Duodenal mucosa (tissue), 2 donors: ENCODE data around the gene EFNB3.

Experiments
- H3K27ac ChIP-seq: one replicate; pipeline ENCODE4 v1.7.0; 2013; ENCODE audit warnings: low read depth, low read length
- H3K27me3 ChIP-seq, 2 donors: one replicate each; pipeline ENCODE4 v1.7.0; 2013; ENCODE audit warnings: low read length in 2 of 2, control low read depth in 1 of 2; ENCODE audit not compliant: insufficient read depth in 2 of 2, control insufficient read depth in 1 of 2
- H3K36me3 ChIP-seq, 2 donors: one replicate each; pipeline ENCODE4 v1.7.0; 2013; ENCODE audit warnings: low read length in 2 of 2, control low read depth in 1 of 2; ENCODE audit not compliant: insufficient read depth in 2 of 2, control insufficient read depth in 1 of 2
- H3K4me1 ChIP-seq, 2 donors: one replicate each; pipeline ENCODE4 v1.7.0; 2013; ENCODE audit warnings: low read length in 2 of 2, control low read depth in 1 of 2; ENCODE audit not compliant: insufficient read depth in 2 of 2, control insufficient read depth in 1 of 2
- H3K4me3 ChIP-seq, 2 donors: one replicate each; pipeline ENCODE4 v1.7.0; 2013; ENCODE audit warnings: low read length in 2 of 2, low read depth in 1 of 2
- H3K9ac ChIP-seq, 2 donors: one replicate each; pipeline ENCODE4 v1.7.0; 2013; ENCODE audit warnings: low read length in 2 of 2, low read depth in 1 of 2
- H3K9me3 ChIP-seq, 2 donors: one replicate each; pipeline ENCODE4 v1.7.0; 2013; ENCODE audit warnings: low read length in 2 of 2, control low read depth in 1 of 2; ENCODE audit not compliant: control insufficient read depth in 1 of 2

The EFNB3 gene, protein sequence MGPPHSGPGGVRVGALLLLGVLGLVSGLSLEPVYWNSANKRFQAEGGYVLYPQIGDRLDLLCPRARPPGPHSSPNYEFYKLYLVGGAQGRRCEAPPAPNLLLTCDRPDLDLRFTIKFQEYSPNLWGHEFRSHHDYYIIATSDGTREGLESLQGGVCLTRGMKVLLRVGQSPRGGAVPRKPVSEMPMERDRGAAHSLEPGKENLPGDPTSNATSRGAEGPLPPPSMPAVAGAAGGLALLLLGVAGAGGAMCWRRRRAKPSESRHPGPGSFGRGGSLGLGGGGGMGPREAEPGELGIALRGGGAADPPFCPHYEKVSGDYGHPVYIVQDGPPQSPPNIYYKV

DNA sequence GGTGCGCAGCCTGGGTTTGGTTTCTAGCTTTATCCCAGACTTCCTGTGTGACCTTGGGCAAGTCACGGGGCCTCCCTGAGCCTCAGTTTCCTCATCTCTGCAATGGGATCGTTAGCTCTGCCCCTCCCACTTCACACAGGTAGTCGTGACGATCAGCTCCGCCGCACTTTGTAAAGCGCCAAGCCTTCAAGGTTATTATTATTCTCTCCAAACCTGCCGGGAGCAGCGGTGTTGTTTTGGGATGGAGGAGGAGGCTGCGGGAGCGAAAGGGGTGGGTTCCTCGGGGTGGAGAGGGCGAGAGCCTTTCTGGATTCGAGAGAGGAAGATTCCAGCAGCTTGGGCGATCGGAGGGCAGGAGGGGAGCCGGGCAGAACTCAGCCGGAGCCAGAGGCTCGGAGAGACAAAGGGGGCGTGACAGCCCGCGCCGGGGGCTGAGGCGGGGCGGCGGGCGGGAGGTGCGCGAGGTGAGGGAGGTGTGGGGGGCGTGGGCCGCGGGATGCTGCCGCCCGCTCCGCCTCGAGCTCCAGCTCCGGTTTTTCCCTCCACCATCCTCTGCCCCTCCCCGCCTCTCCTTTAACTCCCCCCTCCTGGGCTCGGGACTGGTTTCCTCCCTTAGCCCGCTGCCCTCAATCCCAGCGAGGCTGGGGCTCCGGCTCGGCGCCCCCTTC lies at the start of gene EFNB3:
Gene EFNB3 (plus strand): TSS at position 602 of the 668 bp plus-strand sequence. CDS start 397 bp downstream, outside the sequence.
- Histone ChIP-seq H3K36me3 (peaks cover 3 to 15% of the 10 kb centered on the region in 2 donors), H3K27me3 (peaks cover 30 to 39% of the 10 kb centered on the region in 2 donors), H3K27ac (no peak within 1 kb of the TSS), H3K9me3 (no peaks in the 10 kb centered on the region), H3K9ac (no peak within 1 kb of the TSS), H3K4me3 (peak within 1 kb of the TSS; percentile 22 to 36), H3K4me1 (peaks cover 6% of the 10 kb centered on the region in 2 donors)

DNA sequence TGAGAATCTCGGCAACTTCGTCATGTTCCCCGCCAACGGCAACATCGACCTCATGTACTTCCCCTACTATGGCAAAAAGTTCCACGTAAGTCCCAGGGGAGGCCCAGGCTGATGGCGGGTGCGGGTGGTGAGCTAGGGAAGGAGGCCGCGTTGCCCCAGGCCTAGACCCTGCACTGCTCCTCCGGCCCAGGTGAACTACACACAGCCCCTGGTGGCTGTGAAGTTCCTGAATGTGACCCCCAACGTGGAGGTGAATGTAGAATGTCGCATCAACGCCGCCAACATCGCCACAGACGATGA lies 49.5 kb upstream of the EFNB3 start:
- peaks cover 5 to 6% of the 10 kb centered on the region in 2 donors for H3K4me1 ChIP-seq
- no peak overlapping the region for H3K4me3 ChIP-seq
- no peaks in the 10 kb centered on the region for H3K36me3 ChIP-seq
- peaks cover 29 to 34% of the 10 kb centered on the region in 2 donors for H3K27me3 ChIP-seq
- H3K9me3 ChIP-seq, result no peaks in the 10 kb centered on the region
- H3K27ac ChIP-seq, result no peak overlapping the region
- no peak overlapping the region for H3K9ac ChIP-seq

DNA sequence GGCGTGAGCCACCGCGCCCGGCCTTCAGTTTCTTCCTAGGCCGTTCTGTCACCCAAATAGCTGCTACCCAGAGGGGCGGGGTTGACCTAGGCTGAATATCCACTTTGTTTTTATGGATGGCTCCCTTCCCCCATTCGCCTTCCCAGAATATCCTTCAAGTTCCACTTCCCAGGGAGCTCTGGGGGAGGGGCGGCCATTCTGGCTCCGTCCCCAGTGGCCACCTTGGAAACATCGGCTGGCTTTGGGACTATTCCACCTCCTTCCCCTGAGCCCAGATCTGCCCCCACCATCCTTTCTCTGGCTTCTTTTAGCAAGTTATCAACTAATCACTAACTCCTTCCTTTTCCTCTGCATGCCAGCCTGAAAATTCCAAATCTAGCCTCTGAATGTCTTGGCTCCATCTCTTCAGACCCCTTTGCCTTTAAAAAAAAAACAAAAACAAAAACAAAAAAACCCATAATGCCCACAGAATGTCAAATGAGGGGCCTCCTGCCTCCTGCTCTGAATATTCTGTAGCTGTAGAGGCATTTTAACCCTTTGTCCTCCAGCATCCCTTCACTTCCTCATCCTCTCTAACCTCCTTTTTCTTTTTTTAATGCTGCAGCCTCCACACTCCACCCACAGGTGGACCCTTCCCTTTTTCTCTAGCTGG lies 47.9 kb upstream of the EFNB3 start:
- Histone ChIP-seq H3K27ac (no peak overlapping the region), H3K4me3 (no peak overlapping the region)

DNA sequence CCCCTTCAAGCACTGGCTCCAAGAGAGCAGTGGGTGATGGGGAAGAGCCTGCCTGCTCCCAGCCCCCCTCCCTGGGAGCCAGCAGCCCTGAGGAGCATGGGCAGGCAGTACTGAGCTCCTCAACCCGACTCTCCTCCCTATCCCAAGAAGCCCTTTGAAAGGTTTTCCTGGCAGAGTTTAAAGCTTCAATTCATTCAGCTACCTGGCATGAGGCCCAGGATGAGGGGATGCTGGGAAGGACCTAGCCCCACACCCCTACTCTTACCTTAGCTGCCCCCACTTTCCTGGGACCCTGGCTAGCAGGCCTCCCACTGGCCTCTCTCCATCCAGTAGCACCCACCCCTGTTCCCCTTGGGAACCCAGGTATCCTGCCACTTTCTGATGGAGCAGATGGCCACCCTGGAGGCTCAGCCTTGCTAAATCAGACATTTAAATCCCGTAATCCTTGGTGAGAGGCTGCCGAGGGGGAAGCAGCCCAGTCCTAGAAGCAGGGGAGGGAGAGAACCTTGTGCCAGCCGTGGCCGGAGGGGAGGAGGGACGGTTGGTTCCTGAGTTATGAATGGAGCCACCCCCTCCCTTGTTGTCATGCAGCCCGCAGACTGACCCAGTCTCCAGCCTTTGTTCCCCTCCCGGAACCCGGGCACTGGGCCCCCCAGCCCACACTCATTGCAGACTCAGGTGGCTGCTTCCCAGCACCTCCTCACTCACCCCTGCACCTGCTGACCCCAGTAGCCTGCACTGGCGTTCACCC lies 37.2 kb upstream of the EFNB3 start:
- Histone ChIP-seq H3K9ac (no peak overlapping the region), H3K27me3 (no peaks in the 10 kb centered on the region), H3K27ac (no peak overlapping the region), H3K36me3 (peaks cover 6 to 43% of the 10 kb centered on the region in 2 donors), H3K9me3 (no peaks in the 10 kb centered on the region), H3K4me1 (no peaks in the 10 kb centered on the region), H3K4me3 (no peak overlapping the region)

More for the DNA sequence above, 47.9 kb upstream of the EFNB3 start:
- H3K36me3 ChIP-seq, result no peaks in the 10 kb centered on the region
- H3K9ac ChIP-seq, result no peak overlapping the region
- H3K9me3 ChIP-seq, result no peaks in the 10 kb centered on the region
- no peaks in the 10 kb centered on the region for H3K4me1 ChIP-seq
- peaks cover 16 to 21% of the 10 kb centered on the region in 2 donors for H3K27me3 ChIP-seq

DNA sequence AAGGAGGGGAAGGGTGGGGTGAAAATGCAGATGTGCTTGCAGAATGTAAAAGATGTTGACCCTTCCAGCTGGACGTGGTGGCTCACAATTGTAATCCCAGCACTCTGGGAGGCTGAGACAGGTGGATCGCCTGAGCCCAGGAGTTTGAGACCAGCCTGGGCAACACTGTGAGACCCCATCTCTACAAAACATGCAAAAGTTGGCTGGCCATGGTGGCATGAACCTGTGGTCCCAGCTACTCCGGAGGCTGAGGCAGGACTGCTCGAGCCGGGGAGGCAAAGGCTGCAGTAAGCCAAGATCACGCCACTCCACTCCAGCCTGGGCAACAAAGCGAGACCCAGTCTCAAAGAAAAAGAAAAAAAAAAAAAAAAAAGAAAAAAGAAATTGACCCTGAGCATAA lies 36.5 kb upstream of the EFNB3 start:
- Histone ChIP-seq H3K27me3 (no peaks in the 10 kb centered on the region), H3K9me3 (peaks cover 0 to 3% of the 10 kb centered on the region in 2 donors), H3K36me3 (peaks cover 10 to 47% of the 10 kb centered on the region in 2 donors), H3K4me1 (no peaks in the 10 kb centered on the region), H3K27ac (no peak overlapping the region), H3K4me3 (no peak overlapping the region), H3K9ac (no peak overlapping the region)

DNA sequence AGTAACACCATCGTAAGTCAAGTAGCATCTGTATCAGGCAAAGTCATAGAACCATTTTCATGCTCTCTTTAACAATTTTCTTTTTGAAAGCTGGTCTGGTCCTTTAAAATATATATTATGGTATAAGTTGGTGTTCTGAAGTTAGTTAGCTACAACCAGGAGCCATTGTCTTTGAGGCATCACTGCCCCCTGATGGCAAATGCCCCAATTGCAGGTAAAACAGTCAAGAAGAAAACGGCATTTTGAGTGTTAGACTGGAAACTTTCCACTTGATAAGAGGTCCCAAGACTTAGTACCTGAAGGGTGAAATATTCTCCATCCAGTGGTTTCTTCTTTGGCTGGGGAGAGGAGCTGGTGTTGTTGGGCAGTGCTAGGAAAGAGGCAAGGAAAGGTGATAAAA lies 31.8 kb upstream of the EFNB3 start:
- H3K36me3 ChIP-seq, result peaks cover 27 to 66% of the 10 kb centered on the region in 2 donors
- H3K9me3 ChIP-seq, result peaks cover 0 to 9% of the 10 kb centered on the region in 2 donors

DNA sequence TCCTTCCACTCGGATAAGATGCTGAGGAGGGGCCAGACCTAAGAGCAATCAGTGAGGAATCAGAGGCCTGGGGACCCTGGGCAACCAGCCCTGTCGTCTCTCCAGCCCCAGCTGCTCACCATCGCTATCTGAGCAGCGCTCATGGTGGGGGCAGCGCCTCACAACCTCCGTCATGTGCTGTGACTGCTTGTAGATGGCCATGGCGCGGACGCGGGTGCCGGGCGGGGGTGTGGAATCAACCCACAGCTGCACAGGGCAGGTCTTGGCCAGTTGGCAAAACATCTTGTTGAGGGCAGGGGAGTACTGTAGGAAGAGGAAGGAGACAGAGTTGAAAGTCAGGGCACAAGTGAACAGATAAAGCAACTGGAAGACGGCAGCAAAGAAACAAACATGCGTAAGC lies 30.1 kb upstream of the EFNB3 start:
- Histone ChIP-seq H3K4me1 (no peaks in the 10 kb centered on the region), H3K36me3 (peaks cover 27 to 54% of the 10 kb centered on the region in 2 donors), H3K27me3 (no peaks in the 10 kb centered on the region), H3K27ac (no peak overlapping the region), H3K9ac (no peak overlapping the region), H3K9me3 (peaks cover 0 to 9% of the 10 kb centered on the region in 2 donors), H3K4me3 (no peak overlapping the region)

More for the DNA sequence above, 31.8 kb upstream of the EFNB3 start:
- no peak overlapping the region for H3K4me3 ChIP-seq
- H3K9ac ChIP-seq, result no peak overlapping the region
- H3K4me1 ChIP-seq, result no peaks in the 10 kb centered on the region
- no peaks in the 10 kb centered on the region for H3K27me3 ChIP-seq
- H3K27ac ChIP-seq, result no peak overlapping the region

DNA sequence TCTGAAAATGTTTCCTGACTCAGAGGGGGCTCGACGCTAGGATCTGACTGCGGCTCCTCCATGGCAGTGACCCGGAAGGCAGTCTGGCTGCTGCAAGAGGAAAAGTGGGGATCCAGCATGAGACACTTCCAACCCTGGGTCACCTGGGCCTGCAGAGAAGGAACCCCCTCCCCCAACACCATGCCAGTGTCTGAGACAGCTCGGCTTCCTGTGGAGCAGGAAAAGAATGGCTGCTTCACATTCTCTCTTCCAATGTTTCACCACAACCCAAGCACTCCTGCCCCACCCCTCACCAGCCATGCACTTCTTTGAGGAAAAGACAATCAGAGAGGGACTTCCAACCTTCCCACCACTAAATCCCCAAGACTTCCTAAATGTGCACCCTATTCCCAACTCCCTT lies 28.5 kb upstream of the EFNB3 start:
- Histone ChIP-seq H3K27ac (no peak overlapping the region), H3K4me1 (no peaks in the 10 kb centered on the region), H3K4me3 (no peak overlapping the region), H3K9me3 (peaks cover 0 to 9% of the 10 kb centered on the region in 2 donors), H3K36me3 (peaks cover 21 to 38% of the 10 kb centered on the region in 2 donors), H3K27me3 (no peaks in the 10 kb centered on the region), H3K9ac (no peak overlapping the region)

DNA sequence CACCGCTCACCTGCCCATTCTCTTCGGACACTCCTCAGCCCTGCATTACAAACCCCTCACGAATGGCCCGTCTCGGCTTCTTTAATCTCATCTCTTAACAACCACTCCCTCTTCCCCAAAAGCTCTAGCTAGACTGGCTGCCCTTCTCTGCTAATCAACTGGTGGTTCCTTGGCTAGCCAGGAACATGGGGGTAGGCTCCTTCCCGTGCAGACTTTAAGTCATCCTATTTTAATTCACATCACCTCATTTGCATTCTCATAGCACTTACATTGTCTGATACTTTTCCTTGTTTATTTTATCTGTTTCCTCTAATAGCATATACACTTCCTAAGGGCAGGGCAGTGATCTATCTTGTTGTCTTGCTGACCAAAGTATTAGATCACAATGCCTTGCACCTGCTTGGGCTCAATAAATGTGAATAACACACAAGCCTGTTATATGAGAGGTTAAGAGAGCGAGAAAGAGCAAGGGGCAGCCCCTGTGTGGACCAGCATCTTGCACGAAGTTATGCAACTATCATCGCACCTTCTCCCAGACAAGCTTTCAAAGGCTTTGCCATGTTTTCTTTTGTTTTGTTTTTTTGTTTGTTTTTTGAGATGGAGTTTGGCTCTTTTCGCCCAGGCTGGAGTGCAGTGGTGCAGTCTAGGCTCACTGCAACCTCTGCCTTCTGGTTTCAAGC lies 27.5 kb upstream of the EFNB3 start:
- H3K27me3 ChIP-seq, result no peaks in the 10 kb centered on the region
- H3K9ac ChIP-seq, result no peak overlapping the region
- peaks cover 0 to 9% of the 10 kb centered on the region in 2 donors for H3K9me3 ChIP-seq
- peaks cover 21 to 33% of the 10 kb centered on the region in 2 donors for H3K36me3 ChIP-seq
- no peaks in the 10 kb centered on the region for H3K4me1 ChIP-seq
- H3K27ac ChIP-seq, result no peak overlapping the region
- H3K4me3 ChIP-seq, result no peak overlapping the region
